HG02970 (cell line): ENCODE data around the gene ZNF132.

Experiments used
- ATAC-seq: cut with Tn5 transposase; IDR thresholded peaks from one replicate; pipeline ENCODE4 v1.9.1; 2021; ENCODE audit warnings: mild to moderate bottlenecking, moderate library complexity, moderate number of reproducible peaks; ENCODE audit not compliant: unreplicated experiment, low FRiP score

The ZNF132 gene

DNA sequence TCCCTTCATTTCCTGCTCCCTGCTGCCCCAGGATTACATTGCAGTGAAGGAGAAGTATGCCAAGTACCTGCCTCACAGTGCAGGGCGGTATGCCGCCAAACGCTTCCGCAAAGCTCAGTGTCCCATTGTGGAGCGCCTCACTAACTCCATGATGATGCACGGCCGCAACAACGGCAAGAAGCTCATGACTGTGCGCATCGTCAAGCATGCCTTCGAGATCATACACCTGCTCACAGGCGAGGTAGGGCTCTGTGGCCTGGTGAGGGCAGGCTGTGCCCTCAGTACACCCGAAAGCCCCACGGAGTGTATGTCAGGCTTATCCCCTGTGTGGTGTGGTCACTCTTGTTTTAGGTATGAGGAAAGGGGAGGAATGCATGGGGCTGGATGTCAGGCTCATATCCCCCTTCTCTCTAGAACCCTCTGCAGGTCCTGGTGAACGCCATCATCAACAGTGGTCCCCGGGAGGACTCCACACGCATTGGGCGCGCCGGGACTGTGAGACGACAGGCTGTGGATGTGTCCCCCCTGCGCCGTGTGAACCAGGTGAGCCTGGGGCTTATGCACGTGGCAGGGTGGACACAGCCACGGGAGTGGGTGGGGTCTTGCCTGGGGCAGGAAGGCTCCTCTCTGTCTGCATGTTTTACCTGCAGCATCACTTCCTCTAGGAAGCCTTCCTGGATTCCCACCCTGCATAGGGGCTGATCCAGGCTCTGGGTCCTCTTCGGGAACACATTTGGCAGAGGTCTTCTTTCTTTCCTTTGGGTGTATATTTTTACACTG, 46.8 kb downstream of the ZNF132 start:
- no peak for ATAC-seq

DNA sequence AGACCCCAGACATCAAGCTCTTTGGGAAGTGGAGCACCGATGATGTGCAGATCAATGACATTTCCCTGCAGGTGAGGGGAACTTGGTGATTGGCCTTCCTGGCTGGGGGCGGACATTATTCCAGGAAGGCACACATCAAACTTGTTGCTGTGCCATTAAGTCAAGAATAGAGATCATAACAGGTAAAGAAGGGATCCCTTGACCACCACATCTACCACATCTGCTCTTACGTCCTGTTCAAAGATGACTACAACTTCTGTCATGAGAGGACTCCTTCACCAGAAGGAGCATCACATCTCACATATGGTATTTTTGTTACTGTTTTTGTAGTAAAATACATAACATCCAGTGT, 51.8 kb downstream of the ZNF132 start:
- ATAC-seq: no peak

DNA sequence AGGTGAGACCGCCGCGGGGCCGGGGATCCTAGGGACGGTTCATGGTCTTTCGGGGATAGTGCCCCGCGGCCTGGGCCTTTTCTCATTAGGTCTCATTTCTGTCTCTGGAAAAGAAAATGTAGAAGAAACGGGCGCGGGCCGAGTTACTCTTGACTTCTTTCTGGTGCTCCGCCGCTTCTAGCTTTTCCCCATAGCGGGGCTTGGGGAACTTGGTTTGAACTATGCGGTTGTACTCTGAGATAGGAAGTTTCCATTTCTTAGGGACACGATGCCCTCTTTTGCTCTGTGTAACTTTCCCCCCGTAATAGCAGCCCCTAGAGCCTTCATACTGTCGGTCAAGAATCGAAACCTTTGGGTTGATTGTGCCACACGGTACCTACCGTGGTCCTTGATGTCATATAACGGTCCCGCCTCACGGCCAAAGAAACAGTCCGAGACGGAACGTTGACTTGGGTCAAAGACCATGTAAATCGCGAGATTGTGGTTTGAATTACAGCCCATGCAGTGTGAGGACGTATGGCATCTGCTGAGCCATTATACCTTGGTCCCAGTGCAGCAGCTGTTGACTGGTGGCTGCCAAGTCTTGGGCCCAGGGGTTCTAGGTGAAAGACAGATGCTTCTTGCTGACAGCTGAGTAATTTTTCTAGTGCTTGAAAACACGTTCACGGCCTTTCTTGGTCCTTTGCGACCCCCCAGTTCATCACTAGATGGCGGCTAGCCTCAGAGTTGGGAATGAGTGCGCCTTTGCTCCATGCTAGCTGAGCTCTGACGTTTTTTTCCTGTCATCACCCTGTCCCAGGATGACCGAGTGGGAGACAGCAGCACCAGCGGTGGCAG, 52.4 kb downstream of the ZNF132 start:
- ATAC-seq: peak; percentile 5

DNA sequence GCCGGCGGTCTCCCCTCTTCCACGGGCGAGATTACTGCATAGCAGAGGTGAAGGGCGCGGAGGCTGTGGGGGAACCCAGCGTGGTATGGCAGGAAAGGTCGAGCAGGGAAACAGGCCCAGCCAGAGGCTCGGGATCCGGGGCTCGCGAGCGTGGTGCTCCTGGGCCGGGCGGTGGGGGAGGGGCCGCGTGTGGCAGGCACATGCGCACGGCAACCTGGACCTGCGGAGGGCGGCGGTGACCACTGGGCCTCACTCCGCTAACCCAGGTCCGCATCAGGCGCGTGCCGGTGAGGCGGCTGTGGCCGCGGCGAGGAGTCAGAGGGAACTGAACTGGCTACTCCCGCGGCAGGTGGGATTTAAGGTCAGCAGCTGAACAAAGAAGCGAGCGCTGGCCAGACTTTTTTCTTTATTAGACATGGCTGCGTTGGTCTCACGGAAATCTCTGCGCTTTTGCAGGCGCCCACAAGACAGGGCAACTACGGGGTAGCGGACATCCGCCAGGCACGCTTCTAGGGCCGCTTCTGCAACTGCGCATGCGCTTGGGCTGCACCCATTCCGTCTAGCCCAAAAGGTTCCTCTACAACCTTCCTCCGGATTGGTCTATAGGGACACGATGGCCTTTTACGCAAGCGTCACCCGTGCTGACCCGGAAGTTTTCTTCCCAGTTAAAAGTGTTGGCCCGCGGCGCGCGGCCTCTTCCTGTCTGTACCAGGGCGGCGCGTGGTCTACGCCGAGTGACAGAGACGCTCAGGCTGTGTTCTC, 53.2 kb downstream of the ZNF132 start, which contains the start of gene RPS5:
TSS of gene RPS5 (plus strand) at position 694 of the 762 bp plus-strand sequence. CDS start 869 bp downstream, outside the sequence.
- ATAC-seq: peak; percentile 91

DNA sequence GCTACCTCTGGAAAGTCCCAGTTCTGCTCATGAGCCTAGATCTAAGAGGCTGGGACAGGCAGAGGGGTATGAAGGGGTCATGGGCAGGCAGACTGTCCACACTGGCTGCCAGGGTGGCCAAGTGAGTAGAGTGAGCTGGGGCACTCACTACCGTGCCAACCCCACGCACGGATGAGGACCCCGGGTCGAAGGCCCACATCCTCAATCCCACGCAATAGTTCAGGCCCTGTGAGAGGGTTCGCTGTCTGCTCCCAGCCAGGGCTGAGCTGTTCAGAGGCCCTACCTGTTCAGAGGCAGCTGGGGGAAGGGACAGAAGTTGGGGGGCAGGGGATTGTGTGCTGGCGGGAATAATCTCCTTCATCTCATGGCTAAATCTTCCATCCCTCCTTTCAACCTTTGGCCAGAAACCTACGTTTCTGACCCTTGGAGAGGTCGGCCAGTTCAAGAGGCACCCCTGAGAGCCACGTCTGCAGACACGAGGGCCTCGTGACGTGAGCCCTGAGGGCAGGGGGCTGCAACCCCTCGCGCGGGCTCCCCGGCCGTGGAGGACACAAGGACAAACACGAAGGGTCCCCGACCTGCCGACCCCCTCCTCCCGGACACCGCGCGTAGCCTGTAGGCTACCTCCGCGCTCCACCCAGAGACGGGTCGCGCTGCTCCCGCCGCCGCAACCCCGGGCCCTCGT, 53.9 kb downstream of the ZNF132 start:
- ATAC-seq: no peak

DNA sequence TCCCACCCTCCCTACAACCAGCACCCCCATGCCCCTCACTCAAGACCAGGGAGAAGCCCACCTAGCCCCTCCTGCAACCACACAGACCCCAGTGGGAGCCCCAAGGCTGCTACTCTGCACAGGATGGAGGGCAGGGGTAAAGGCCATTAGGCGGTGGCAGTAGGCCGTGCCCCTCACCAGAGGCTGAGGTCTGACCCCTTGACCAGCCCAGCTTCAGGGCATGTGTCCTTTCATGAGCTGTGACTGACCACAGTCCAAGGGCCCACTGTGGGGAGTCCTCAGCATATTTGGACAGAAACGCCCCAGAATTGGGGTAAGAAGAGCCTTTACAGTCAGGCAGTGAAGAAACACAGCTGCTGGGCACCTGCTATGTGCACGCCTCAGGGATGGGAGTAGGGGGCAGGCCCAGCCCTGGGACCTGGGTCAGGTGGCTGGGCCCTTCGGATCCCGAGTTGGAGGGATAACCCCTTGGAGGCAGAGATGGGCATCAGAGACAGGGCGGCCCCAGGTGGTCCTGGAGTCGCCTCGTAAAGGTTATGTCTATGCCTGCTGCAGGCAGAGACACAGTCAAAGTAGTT, 54.6 kb downstream of the ZNF132 start:
- ATAC-seq: no peak

DNA sequence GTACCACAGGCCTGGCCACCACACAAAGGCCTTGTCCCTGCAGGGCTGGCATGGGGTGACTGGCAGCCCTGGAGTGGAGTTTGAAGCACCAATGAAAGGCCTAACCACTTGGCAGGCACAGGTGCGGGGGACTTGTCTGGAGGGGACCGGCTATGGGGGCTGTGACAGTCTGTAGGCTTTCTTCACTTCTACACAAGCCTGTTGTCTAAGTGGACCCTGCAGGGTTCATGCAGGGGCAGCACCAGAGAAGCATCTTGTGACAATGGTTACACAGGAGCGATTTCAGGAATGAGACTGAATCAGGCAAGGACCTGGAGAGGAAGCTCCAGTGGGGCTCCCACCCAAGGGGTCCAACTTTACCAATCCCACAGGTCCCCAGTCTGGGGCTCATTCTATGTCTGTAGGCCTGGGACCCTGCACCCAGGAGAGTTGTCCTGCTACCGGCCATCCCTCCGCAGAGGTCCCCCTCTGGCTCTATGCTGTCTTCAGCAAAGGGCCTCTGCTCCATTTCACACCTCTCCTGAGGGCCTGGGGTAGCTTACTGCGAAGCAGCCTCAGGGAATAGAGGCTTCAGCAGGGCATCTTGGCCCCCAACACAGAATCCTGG, 56.9 kb downstream of the ZNF132 start:
- no peak for ATAC-seq
